GM21717 (cell line): ENCODE data around the gene OVCA2.

Experiments
- ATAC-seq: cut with Tn5 transposase; IDR thresholded peaks from one replicate; pipeline ENCODE4 v1.9.1; 2021; ENCODE audit warnings: mild to moderate bottlenecking, moderate library complexity; ENCODE audit not compliant: unreplicated experiment

OVCA2 gene

GRCh38 chr17:2041561-2042389 is at the start of gene OVCA2:
Gene OVCA2 (plus strand): TSS chr17:2042022. CDS start chr17:2042048, 26 bp downstream.
- peak; percentile 81 for ATAC-seq

GRCh38 chr17:1992541-1992940 is 49.3 kb upstream of the OVCA2 start:
- no peak for ATAC-seq

GRCh38 chr17:1994707-1995106 is 47.1 kb upstream of the OVCA2 start:
- ATAC-seq = no peak

- ATAC-seq = no peak
Observed at GRCh38 chr17:1995321-1995892, 46.4 kb upstream of the OVCA2 start.

GRCh38 chr17:1995907-1996799 is 45.7 kb upstream of the OVCA2 start:
- ATAC-seq = no peak

GRCh38 chr17:1996800-1997288 is 45.0 kb upstream of the OVCA2 start:
- no peak for ATAC-seq

- no peak for ATAC-seq
Observed at GRCh38 chr17:1997289-1997926, 44.4 kb upstream of the OVCA2 start.

- ATAC-seq = no peak
Observed at GRCh38 chr17:1997927-1998742, 43.7 kb upstream of the OVCA2 start.

- ATAC-seq = no peak
Observed at GRCh38 chr17:1999557-2000251, 42.1 kb upstream of the OVCA2 start.

- ATAC-seq = no peak
Observed at GRCh38 chr17:2002767-2003329, 39.0 kb upstream of the OVCA2 start.

GRCh38 chr17:2003525-2003924 is 38.3 kb upstream of the OVCA2 start:
- ATAC-seq = no peak

- no peak for ATAC-seq
Observed at GRCh38 chr17:2004435-2004952, 37.3 kb upstream of the OVCA2 start.

GRCh38 chr17:2008332-2009126 is 33.3 kb upstream of the OVCA2 start:
- ATAC-seq = no peak

GRCh38 chr17:2009737-2010136 is 32.1 kb upstream of the OVCA2 start:
- no peak for ATAC-seq

GRCh38 chr17:2011411-2012371 is 30.1 kb upstream of the OVCA2 start:
- no peak for ATAC-seq

- ATAC-seq = no peak
Observed at GRCh38 chr17:2012499-2012898, 29.3 kb upstream of the OVCA2 start.
